ENCODE measurements around the gene SLCO3A1.

DNA sequence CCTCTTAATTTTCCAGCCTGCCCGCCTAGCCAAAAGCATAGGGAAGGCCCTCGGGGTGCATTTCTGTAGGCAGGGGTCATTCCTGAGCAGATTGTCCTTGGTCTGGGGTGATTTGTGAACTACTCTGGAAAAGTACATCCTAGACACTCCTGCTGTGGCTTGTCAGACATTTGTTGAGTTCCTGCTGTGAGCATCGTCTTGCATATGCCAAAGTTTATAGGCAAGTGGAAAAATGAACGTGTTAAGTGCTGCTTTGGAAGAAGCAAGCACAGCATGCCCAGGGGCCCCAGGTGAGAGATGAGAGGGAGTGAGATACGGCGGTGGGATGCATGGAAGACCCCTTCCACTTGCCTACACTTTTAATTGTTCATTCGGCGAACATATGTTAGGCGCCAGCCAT is 302.4 kb downstream of the SLCO3A1 start:
- TF ChIP-seq CTCF (IDR thresholded peaks at IDR 0.05) (no peak), POLR2A (IDR thresholded peaks at IDR 0.05) (no peak)

Measured in adrenal gland (tissue), 5 donors.